ENCODE results near the gene SPRR2A. TPM values are rescaled to one million over a fixed set of nuclear protein-coding genes. Genes with fewer than 3 reads are reported as not detected.
"Not testable (repeated sequence)": the region's sequence is repeated elsewhere in the genome, so short reads cannot be mapped to it uniquely, and the experiment has no call there.

The SPRR2A gene
- total and polyA plus RNA-seq, 12 donors, result 0.97 to 0.98 TPM; not detected in 10

GRCh38 chr1:153071511-153071910, 14.2 kb upstream of the SPRR2A start, which contains the start of gene SPRR2B:
Gene SPRR2B, minus strand, starts transcription at chr1:153071611. Its CDS starts 772 bp downstream, at chr1:153070839.
- Histone ChIP-seq H3K9me3 (replicated peaks in 1 of 3) (no peaks in the 10 kb centered on the region), H3K27ac (no peak within 1 kb of the TSS), H3K27me3 (no peaks in the 10 kb centered on the region), H3K36me3 (replicated peaks in 1 of 2) (no peaks in the 10 kb centered on the region), H3K4me1 (replicated peaks in 1 of 2) (no peaks in the 10 kb centered on the region), H3K4me3 (no peak within 1 kb of the TSS)
- TF ChIP-seq, protein P1, sequence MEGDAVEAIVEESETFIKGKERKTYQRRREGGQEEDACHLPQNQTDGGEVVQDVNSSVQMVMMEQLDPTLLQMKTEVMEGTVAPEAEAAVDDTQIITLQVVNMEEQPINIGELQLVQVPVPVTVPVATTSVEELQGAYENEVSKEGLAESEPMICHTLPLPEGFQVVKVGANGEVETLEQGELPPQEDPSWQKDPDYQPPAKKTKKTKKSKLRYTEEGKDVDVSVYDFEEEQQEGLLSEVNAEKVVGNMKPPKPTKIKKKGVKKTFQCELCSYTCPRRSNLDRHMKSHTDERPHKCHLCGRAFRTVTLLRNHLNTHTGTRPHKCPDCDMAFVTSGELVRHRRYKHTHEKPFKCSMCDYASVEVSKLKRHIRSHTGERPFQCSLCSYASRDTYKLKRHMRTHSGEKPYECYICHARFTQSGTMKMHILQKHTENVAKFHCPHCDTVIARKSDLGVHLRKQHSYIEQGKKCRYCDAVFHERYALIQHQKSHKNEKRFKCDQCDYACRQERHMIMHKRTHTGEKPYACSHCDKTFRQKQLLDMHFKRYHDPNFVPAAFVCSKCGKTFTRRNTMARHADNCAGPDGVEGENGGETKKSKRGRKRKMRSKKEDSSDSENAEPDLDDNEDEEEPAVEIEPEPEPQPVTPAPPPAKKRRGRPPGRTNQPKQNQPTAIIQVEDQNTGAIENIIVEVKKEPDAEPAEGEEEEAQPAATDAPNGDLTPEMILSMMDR (IDR thresholded peaks at IDR 0.05), result no peak
- no peak for TF ChIP-seq POLR2A (IDR thresholded peaks at IDR 0.05)
- intact Hi-C loops (cut with DNase I), result no loop called here
- WGBS, 4 donors, result 38 to 68% (median 48%) methylated on average over 2 of the region's 2 CpGs
- no peak for DNase-seq

- no peak for TF ChIP-seq POLR2A (IDR thresholded peaks at IDR 0.05)
- TF ChIP-seq, protein P1 (IDR thresholded peaks at IDR 0.05), result no peak
- WGBS, 4 donors, result 56 to 77% (median 71%) methylated on average over 2 of the region's 2 CpGs
These were observed 12.9 kb upstream of the SPRR2A start for GRCh38 chr1:153070243-153070642.

GRCh38 chr1:153058826-153059784, 1.8 kb upstream of the SPRR2A start:
- Histone ChIP-seq H3K4me1 (replicated peaks in 1 of 2) (no peaks in the 10 kb centered on the region), H3K27me3 (peaks cover 4% of the 10 kb centered on the region), H3K4me3 (no peak overlapping the region), H3K27ac (no peak overlapping the region), H3K36me3 (replicated peaks in 1 of 2) (no peaks in the 10 kb centered on the region), H3K9me3 (replicated peaks in 1 of 3) (no peaks in the 10 kb centered on the region)
- intact Hi-C loops (cut with DNase I), result no loop called here
- WGBS, 4 donors, result 53 to 70% (median 64%) methylated on average over 3 to 6 of the region's 6 CpGs
- TF ChIP-seq POLR2A (IDR thresholded peaks at IDR 0.05), result no peak
- TF ChIP-seq, protein P1 (IDR thresholded peaks at IDR 0.05), result no peak
- DNase-seq, result no peak

More at GRCh38 chr1:153070243-153070642, 12.9 kb upstream of the SPRR2A start:
- no peaks in the 10 kb centered on the region for H3K4me1 ChIP-seq (replicated peaks in 1 of 2)
- H3K9me3 ChIP-seq (replicated peaks in 1 of 3), result no peaks in the 10 kb centered on the region
- intact Hi-C loops (cut with DNase I), result no loop called here
- no peak for DNase-seq
- H3K4me3 ChIP-seq, result no peak overlapping the region
- H3K27ac ChIP-seq, result no peak overlapping the region
- H3K27me3 ChIP-seq, result no peaks in the 10 kb centered on the region
- no peaks in the 10 kb centered on the region for H3K36me3 ChIP-seq (replicated peaks in 1 of 2)

- H3K9me3 ChIP-seq (replicated peaks in 1 of 3), result no peaks in the 10 kb centered on the region
- no peaks in the 10 kb centered on the region for H3K4me1 ChIP-seq (replicated peaks in 1 of 2)
- 52 to 75% (median 70%) methylated on average over 2 of the region's 2 CpGs for WGBS, 4 donors
- no peaks in the 10 kb centered on the region for H3K27me3 ChIP-seq
- H3K27ac ChIP-seq, result no peak overlapping the region
- intact Hi-C loops (cut with DNase I), result no loop called here
- DNase-seq, result no peak
- TF ChIP-seq, protein P1 (IDR thresholded peaks at IDR 0.05), result no peak
- no peak for TF ChIP-seq POLR2A (IDR thresholded peaks at IDR 0.05)
- no peak overlapping the region for H3K4me3 ChIP-seq
- no peaks in the 10 kb centered on the region for H3K36me3 ChIP-seq (replicated peaks in 1 of 2)
These were observed 842 bp upstream of the SPRR2A start for GRCh38 chr1:153058154-153058553.

DNA sequence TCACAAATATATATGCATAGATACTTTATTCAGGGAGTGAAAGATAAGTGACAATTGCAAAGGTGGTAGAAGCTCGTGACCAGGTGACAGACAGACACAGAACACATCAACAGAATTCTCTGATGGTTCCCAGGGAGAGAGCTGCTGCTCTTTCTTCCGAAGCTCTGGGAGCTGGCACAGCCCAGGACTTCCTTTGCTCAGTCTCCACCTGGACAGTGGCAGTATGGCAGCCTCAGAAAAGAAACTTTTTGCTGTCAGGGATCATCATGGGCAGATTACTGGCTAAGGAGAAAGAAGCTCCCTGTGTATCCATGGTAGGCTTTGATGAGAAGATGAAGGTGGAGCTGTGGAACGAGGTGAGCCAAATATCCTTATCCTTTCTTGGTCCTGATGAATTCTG, 1.2 kb downstream of the SPRR2A start:
- intact Hi-C loops (cut with DNase I); H3K4me1 ChIP-seq (replicated peaks in 1 of 2); H3K4me3 ChIP-seq; H3K27me3 ChIP-seq; H3K27ac ChIP-seq; H3K9me3 ChIP-seq (replicated peaks in 1 of 3); DNase-seq; H3K36me3 ChIP-seq (replicated peaks in 1 of 2): not testable (repeated sequence)
- WGBS, 4 donors, result 47 to 59% (median 52%) methylated on average over 3 of the region's 3 CpGs

All from adrenal gland (tissue), 12 donors.